Thoracic aorta (tissue), 2 donors: ENCODE data around the gene POC1A. TPM values are rescaled to one million over a fixed set of nuclear protein-coding genes. Genes with fewer than 3 reads are reported as not detected.
"Not testable (repeated sequence)": the region's sequence is repeated elsewhere in the genome, so short reads cannot be mapped to it uniquely, and the experiment has no call there.

Experiments used
- ATAC-seq: fragments of 150-250 bp; one replicate; pipeline ENCODE4 v1.8.0; 2017; ENCODE audit warnings: low read depth; ENCODE audit not compliant: insufficient number of reproducible peaks, low FRiP score
- DNase-seq: peaks from one replicate; pipeline ENCODE4 v3.0.0-alpha.2; 2020; ENCODE audit warnings: low spot score
- H3K27ac ChIP-seq, 2 donors: fragments of 200-600 bp; sonication (generic); 1 replicate in 1 of 2; 2 replicates in 1 of 2; pipeline ENCODE4 v1.5.1; 2016; ENCODE audit warnings: mild to moderate bottlenecking in 2 of 2, moderate library complexity in 2 of 2
- H3K27me3 ChIP-seq: fragments of 200-600 bp; sonication (generic); replicated peaks from 2 replicates; pipeline ENCODE4 v1.6.0; 2016; ENCODE audit warnings: mild to moderate bottlenecking; ENCODE audit not compliant: insufficient read depth
- H3K36me3 ChIP-seq: fragments of 200-600 bp; sonication (generic); one replicate; pipeline ENCODE4 v1.5.1; 2016
- H3K4me1 ChIP-seq, 2 donors: fragments of 200-600 bp; sonication (generic); 1 replicate in 1 of 2; 2 replicates in 1 of 2; pipeline versions ENCODE4 v1.5.1 to v1.6.0; 2016; ENCODE audit warnings: low read depth in 2 of 2, mild to moderate bottlenecking in 1 of 2; ENCODE audit not compliant: control insufficient read depth in 1 of 2
- H3K4me3 ChIP-seq: fragments of 200-600 bp; sonication (generic); 2 replicates; pipeline ENCODE4 v1.5.1; 2016; ENCODE audit warnings: mild to moderate bottlenecking
- H3K9me3 ChIP-seq: fragments of 200-600 bp; sonication (generic); 2 replicates; pipeline ENCODE4 v1.5.1; 2016
- total RNA-seq, 2 donors: library from RNA; depleted of rRNA; stranded (reverse); fragments of >200 nt; gene quantifications; one replicate each; pipeline versions ENCODE4 v1.1.0 to v1.2.3, GENCODE V29; 2016
- TF ChIP-seq, protein P1 (sequence below): fragments of 200-600 bp; sonication (generic); IDR thresholded peaks from one replicate; pipeline ENCODE4 v1.5.1; 2019; ENCODE audit warnings: antibody characterized with exemption

Gene POC1A
- total RNA-seq, 2 donors from 2014 or later: 8.1 TPM; not detected in 1

DNA sequence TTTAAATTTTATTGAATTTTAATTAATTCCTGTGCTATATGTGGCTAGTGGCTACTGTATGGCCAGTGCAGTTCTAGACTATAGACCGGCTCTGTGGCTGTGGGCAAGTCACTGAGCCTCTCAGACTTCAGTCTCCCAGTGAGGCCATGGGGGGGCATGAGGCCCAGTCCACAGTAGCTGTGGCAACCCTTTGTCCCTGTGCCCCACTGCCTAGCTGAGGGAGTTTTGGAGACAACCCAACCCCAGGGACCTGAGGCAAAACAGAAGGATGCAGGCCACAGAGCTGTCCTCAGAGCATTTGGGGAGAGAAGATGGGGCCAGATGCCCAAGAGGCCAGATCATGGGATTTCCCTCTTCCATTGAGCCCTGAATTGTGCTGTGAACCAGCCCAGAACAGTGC, 18.9 kb upstream of the POC1A start:
- DNase-seq: no peak
- TF ChIP-seq, protein P1, sequence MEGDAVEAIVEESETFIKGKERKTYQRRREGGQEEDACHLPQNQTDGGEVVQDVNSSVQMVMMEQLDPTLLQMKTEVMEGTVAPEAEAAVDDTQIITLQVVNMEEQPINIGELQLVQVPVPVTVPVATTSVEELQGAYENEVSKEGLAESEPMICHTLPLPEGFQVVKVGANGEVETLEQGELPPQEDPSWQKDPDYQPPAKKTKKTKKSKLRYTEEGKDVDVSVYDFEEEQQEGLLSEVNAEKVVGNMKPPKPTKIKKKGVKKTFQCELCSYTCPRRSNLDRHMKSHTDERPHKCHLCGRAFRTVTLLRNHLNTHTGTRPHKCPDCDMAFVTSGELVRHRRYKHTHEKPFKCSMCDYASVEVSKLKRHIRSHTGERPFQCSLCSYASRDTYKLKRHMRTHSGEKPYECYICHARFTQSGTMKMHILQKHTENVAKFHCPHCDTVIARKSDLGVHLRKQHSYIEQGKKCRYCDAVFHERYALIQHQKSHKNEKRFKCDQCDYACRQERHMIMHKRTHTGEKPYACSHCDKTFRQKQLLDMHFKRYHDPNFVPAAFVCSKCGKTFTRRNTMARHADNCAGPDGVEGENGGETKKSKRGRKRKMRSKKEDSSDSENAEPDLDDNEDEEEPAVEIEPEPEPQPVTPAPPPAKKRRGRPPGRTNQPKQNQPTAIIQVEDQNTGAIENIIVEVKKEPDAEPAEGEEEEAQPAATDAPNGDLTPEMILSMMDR: no peak
- H3K9me3 ChIP-seq: no peaks in the 10 kb centered on the region

DNA sequence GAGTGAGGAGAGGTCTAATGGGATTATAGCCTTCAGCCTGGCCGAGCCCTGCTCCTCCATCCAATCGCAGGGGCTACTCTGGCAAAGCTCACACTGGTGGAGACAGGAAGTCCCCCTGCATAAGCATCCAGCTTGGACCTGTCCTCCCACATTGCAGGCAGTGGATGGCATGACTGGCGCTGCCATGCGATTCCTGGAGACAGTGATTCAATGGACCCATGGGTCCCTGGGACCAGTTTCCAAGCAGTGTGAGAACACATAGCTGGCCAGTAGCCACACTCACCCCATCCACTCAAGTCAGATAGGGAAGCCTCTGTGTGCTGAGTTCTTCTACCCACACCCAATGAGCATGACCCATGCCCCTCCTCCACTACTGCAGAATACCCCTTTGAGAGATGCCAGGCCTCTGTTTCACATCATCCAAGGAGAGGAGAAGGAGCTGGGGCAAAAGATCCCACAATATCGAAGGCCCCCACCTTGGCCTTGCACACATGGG, 18.1 kb upstream of the POC1A start:
- Histone ChIP-seq H3K27ac (no peak overlapping the region), H3K9me3 (no peaks in the 10 kb centered on the region), H3K4me3 (no peak overlapping the region), H3K4me1 (peaks cover 0 to 4% of the 10 kb centered on the region in 2 donors), H3K27me3 (no peaks in the 10 kb centered on the region), H3K36me3 (no peaks in the 10 kb centered on the region)
- DNase-seq (no peak), ATAC-seq (no peak)
- TF ChIP-seq, protein P1: no peak

More for the DNA sequence above, 18.9 kb upstream of the POC1A start:
- ATAC-seq: no peak
- Histone ChIP-seq H3K27me3 (no peaks in the 10 kb centered on the region), H3K4me3 (no peak overlapping the region), H3K36me3 (no peaks in the 10 kb centered on the region), H3K4me1 (peaks cover 0 to 4% of the 10 kb centered on the region in 2 donors), H3K27ac (no peak overlapping the region)

DNA sequence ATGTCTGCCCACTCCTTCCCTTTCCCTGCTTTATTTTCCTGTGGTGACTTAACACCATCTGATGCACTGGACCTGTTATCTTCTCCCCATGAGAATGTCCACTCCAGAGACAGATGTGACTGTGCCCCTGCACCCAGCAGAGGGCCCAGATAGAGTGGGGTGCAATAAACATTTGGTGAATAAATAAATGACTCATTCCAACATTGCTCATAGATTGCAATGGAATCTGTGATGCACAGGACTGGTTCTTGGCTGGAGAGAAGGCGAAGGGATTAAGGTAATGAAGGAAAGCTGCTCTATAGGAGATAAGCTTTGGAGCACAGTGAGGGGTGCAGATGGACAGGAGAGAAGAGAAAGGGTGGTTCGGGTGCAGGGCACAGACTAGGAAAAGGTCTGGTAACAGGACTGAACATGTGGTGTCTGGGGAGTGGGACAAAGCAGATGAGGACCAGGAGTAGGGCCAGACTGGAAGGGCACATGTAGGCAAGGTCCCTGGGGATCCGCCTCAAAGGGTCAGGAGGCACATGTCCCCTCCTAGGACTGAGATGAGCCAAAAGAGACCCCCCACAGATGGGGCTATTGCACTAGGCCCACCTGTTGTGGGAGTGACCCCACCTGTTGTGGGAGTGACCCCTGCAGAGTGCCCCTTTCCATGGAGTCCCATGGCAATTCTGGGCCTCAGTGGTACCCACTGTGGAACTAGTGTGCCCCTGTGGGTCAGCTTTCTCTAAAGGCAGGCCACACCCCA, 17.5 kb upstream of the POC1A start:
- ATAC-seq (no peak), DNase-seq (no peak)
- Histone ChIP-seq H3K27me3 (no peaks in the 10 kb centered on the region), H3K4me3 (no peak overlapping the region), H3K9me3 (no peaks in the 10 kb centered on the region), H3K27ac (no peak overlapping the region), H3K36me3 (no peaks in the 10 kb centered on the region), H3K4me1 (no peaks in the 10 kb centered on the region)
- TF ChIP-seq, protein P1: no peak

DNA sequence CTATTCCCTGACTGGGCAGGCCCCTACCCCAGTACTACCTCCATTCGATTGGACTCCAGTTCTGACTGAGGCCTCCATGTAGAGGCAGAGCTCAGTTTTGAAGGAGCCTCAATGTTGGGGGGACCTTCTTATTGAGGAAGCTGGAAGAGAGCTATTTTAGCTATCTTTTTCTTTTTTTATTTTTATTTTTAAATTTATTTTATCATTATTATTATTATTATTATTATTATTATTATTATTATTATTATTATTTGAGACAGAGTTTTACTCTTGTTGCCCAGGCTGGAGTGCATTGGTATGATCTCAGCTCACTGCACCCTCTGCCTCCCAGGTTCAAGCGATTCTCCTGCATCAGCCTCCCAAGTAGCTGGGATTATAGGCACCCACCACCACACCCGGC, 16.0 kb upstream of the POC1A start:
- H3K9me3 ChIP-seq, H3K27ac ChIP-seq, H3K4me3 ChIP-seq, H3K36me3 ChIP-seq, H3K27me3 ChIP-seq, H3K4me1 ChIP-seq, ATAC-seq, DNase-seq: not testable (repeated sequence)

GRCh38 chr3:52167240-52167639, 13.0 kb upstream of the POC1A start:
- ATAC-seq (no peak), DNase-seq (no peak)
- Histone ChIP-seq H3K36me3 (no peaks in the 10 kb centered on the region), H3K27me3 (no peaks in the 10 kb centered on the region), H3K27ac (no peak overlapping the region), H3K9me3 (no peaks in the 10 kb centered on the region), H3K4me1 (no peaks in the 10 kb centered on the region), H3K4me3 (no peak overlapping the region)
- TF ChIP-seq, protein P1: no peak
